Activated naive CD4-positive, alpha-beta T cell treated with anti-CD3 and anti-CD28 coated beads, Interleukin-2, amount 50 U/mL, for 72 hours (primary cell): ENCODE results near the gene GCH1. TPM values are rescaled to one million over a fixed set of nuclear protein-coding genes. Genes with fewer than 3 reads are reported as not detected.

ENCODE experiments used
- ATAC-seq, 2 donors: fragments of 150-1000 bp; cut with Tn5 transposase; 2 replicates each; pipeline ENCODE4 v1.10.0; 2021; ENCODE audit warnings: mild to moderate bottlenecking in 2 of 2, moderate library complexity in 2 of 2
- DNase-seq, 2 donors: peaks; one replicate each; pipeline ENCODE4 v3.0.0; 2021 to 2022; ENCODE audit warnings: low spot score in 2 of 2
- H3K27ac Mint-ChIP-seq, 2 donors: one replicate each; pipeline ENCODE4 v1.8.0; 2022; ENCODE audit warnings: mild to moderate bottlenecking in 2 of 2, mixed read lengths in 2 of 2
- H3K36me3 Mint-ChIP-seq, 2 donors: one replicate each; pipeline ENCODE4 v1.8.0; 2022; ENCODE audit warnings: mixed read lengths in 2 of 2
- H3K9me3 Mint-ChIP-seq, 2 donors: one replicate each; pipeline ENCODE4 v1.8.0; 2022; ENCODE audit warnings: mixed read lengths in 2 of 2
- total RNA-seq, 2 donors: library from RNA; stranded (reverse); gene quantifications; one replicate each; pipeline ENCODE4 v1.2.3, GENCODE V29; 2022

Gene GCH1
- total RNA-seq, 2 donors from 2014 or later: 36.1 to 52.3 TPM

DNA sequence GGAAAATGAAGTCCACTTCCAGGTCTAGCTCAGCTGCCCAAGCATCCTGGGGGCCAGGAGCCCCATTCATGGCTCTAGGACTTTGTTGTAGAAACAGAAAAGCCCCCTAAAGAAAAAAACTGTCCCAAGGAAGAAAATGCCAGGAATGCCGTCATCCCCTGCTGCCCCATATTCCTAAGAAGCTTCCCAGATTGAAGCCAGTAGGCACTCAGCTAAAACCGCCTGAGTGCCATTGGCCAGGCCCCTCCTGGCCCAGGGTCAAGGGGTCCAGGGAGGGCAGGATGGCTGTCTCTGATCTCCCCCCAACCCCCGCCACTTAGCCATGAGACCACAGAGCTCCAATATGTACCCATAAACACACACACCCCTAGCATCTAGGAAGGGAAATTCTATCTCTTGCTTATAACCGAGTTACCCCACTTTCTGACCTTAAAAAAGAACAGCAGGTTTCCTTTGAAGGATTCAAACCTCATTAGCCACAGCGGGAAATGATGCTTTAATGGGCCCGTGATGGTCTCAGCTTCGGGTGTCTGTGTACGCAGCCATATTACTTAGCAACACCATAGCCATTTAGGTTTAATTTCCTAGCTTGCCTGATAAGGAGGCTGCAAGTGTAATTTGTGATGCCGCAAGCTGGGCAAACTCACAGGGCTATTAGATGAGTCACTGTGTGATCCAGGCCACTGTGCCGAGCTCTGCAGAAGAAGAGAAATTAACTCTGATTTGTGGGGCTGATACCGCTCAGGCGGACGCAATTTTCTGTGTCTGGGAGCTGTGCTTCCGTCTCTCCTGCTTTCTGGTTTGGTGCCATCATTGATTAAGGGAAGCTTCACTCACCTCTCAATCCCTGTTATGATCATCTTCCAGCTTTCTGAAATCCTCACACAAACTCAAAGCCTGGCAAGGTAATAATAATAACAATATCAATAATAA, 84.2 kb downstream of the GCH1 start:
- Mint-ChIP-seq H3K36me3 (peaks cover 0 to under 1% of the 10 kb centered on the region in 2 donors), H3K9me3 (peaks cover 0 to 4% of the 10 kb centered on the region in 2 donors), H3K27ac (no peak overlapping the region)
- ATAC-seq (no peak), DNase-seq (no peak)

DNA sequence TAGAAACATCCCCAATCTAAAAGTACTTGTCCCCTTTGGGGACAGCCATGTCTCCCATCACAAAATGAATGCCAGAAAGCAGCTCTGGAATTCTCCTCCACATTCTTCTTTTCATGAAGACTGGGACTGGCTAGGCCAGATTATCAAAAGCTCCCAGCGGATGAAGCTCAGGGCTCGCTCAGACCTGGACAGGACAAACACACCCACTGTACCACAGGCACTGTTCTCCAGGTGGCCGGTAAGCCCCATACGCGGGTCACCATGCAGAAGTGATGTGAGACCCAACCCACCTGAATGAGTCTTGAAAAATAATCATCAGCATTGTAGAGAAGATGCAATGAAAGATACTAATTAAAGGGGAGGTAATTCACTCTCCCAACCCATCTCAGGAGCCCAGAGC, 85.1 kb downstream of the GCH1 start:
- H3K9me3 Mint-ChIP-seq: peaks cover 0 to 3% of the 10 kb centered on the region in 2 donors
- H3K36me3 Mint-ChIP-seq: no peaks in the 10 kb centered on the region
- DNase-seq (no peak), ATAC-seq (no peak)
- no peak overlapping the region for H3K27ac Mint-ChIP-seq

DNA sequence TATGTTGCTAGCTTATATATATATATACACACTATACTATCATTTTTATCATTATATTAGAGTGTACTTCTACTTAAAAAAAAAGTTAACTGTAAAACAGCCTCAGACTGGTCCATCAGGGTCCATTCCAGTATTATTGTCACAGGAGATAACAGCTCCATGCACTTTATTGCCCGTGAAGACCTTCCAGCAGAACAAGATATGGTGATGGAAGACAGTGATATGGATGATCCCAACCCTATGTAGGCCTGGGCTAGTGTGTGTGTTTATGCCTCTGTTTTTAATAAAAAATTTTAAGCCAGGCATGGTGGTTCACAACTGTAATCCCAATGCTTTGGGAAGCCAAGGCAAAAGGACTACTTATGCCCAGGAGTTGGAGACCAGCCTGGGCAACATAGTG, 86.2 kb downstream of the GCH1 start:
- ATAC-seq (no peak), DNase-seq (no peak)
- H3K27ac Mint-ChIP-seq: no peak overlapping the region
- no peaks in the 10 kb centered on the region for H3K36me3 Mint-ChIP-seq
- no peaks in the 10 kb centered on the region for H3K9me3 Mint-ChIP-seq

DNA sequence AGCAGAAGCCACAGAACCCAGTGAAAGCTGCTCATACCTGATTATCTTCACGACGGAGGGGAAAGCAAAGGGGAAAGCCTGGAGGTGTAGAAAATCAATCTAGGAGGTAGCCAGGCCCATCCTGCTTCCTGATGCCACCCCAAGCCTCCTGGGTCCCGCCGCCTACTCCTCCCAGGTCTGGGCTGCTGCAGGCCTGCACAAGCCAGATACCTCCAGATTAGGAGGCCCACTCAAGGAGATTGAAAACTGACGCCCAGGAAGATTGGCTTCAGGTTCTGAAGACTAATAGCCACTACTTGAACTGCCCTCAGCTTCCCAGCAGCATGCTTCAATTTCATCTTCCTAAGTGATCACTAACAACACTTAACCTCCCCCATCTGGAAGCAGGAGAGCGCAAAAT, 87.1 kb downstream of the GCH1 start:
- no peak for ATAC-seq
- H3K9me3 Mint-ChIP-seq: no peaks in the 10 kb centered on the region
- H3K36me3 Mint-ChIP-seq: no peaks in the 10 kb centered on the region
- H3K27ac Mint-ChIP-seq: peak overlapping the region; percentile 4 to 77
- DNase-seq: no peak

DNA sequence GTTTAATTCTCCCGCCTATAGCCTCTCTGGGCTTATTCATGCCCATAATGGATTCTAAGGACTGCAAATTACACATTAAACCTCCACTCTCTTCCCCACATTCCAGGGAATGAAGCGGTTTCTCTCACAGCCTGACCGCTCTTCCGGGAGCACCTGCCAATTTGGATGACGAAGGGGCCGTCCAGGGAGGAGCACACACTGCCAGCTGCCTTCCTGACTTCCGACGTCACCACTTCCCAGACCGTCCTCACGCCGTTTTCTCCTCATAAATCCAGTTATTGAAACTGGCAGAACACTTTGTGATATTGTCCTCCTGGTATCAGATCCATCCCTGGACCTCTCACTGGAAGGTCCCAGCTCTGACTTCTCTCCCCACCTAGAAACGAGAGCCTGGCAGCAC, 87.6 kb downstream of the GCH1 start:
- DNase-seq (no peak), ATAC-seq (no peak)
- Mint-ChIP-seq H3K27ac (peak overlapping the region; percentile 4 to 77), H3K36me3 (no peaks in the 10 kb centered on the region), H3K9me3 (no peaks in the 10 kb centered on the region)

DNA sequence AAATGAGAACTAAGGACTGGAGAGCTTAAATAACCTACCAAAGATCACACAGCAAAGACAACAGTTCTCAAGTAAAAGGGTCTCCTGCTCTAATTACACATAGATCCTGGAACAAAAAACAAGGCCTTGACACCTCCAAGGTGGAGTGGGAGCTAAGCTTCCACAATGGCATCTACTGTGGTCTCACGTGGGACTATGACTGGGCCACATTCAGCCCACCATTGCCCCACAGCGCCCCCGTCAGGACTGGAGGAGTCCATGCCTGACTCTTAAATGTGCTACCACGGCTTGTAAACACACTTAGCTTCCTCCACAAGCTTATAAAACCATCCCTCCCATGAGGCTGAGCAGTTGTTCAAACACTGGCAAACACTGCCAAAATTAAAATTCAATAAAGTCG, 88.5 kb downstream of the GCH1 start:
- H3K36me3 Mint-ChIP-seq: no peaks in the 10 kb centered on the region
- peak in 1 of 2 donors; percentile 68 for DNase-seq
- no peaks in the 10 kb centered on the region for H3K9me3 Mint-ChIP-seq
- no peak overlapping the region for H3K27ac Mint-ChIP-seq
- peak; percentile 28 to 47 for ATAC-seq

DNA sequence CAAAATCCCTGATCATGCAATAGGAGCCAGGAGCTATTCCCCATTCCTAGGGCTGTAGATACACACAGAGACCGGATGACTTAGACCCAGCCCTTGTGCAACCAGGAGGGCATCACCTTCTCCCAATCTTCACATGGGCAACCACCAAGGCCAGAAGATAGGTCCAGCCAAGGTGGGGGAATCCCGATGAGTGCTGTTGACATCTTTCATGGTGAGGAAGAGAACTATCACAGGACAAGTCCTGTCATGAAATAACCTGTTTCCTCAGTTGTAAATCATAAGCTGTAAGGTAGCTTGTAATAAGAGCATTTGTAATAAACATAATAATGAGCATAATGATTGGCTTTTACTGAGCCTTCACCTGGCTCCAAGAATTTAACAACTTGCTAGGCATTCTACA, 89.5 kb downstream of the GCH1 start:
- peak in 1 of 2 donors; percentile 39 for ATAC-seq
- Mint-ChIP-seq H3K27ac (no peak overlapping the region), H3K36me3 (no peaks in the 10 kb centered on the region)

DNA sequence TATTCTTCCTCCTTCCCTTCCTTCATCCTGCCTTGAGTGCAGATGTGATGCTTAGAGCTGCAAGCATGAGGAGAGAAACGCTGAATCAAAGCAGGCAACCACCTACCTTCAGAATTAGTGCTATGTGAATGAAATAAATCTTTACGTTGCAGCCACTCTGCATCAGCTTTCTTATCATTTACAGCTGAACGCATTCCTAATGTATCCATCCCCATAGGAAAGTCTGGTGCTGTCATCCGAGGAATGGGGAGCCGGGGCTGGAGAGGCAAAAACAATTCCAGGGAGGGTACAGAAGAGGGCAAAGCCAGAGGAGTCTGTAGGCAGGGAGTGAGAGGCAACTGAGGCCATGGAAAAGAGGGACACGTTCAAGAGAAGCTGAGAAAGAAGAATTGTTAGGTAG, 90.0 kb downstream of the GCH1 start:
- no peaks in the 10 kb centered on the region for H3K36me3 Mint-ChIP-seq
- H3K27ac Mint-ChIP-seq: no peak overlapping the region
- no peak for DNase-seq
- no peak for ATAC-seq
- H3K9me3 Mint-ChIP-seq: no peaks in the 10 kb centered on the region

More for the DNA sequence above, 89.5 kb downstream of the GCH1 start:
- DNase-seq: no peak
- no peaks in the 10 kb centered on the region for H3K9me3 Mint-ChIP-seq

DNA sequence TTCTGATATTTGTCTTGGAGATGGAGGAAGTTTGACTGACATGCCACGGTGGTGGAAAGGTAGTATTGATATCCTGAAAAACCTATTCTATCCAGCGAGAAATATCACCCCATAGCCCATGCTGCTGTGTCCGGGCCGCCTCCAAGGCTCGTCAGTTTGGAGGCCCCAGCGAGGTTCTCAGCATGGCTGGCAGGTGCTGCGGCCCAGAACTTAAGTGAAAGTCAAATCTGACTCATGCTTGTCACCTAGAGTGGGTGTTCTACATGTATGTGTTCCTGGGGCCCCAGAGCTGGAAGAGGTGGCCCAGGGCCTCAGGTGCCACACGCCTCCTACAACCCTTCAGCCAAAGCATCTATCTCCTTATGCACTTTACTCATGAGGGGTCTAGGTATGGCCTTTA, 92.9 kb downstream of the GCH1 start:
- ATAC-seq (peak in 1 of 2 donors; percentile 61), DNase-seq (no peak)
- Mint-ChIP-seq H3K27ac (no peak overlapping the region), H3K36me3 (no peaks in the 10 kb centered on the region), H3K9me3 (no peaks in the 10 kb centered on the region)

DNA sequence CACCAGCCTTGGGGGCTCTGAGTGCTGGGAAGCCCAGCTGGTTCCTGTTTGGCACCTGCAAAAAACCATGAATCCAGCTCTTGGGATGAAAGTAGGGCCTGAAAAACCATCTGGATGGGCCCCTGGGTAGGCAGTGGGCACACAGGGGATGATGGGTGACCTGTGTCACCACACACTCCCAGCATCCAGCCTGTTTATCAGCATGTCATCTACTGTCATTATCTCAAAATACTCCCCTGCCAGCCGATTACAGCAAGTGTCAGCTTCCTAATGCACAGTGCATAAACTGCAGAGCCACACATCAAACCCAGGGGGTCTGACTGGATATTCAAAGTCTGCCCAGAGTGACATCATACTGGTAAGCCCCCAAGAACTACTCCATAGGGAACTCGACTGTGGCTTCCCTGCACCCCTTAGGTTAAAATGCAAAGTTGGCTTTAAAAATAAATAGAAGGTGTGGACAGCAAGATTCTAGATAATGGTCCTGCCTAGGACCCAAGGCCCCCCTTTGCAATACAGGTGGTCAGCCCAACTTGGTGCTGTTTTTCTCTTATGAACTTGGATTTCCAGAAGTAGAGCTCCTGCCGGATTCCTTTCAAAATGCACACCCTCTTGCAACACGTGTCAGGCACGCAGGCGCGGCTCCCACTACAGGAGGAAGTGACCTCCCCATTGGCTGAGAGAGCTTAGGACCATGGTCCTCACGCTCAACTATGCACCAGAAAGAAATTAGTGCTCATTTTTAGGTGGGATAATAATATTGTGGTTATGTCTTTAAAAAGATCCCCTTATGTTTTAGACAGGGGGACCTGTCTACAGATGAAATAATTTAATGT, 94.1 kb downstream of the GCH1 start:
- Mint-ChIP-seq H3K36me3 (no peaks in the 10 kb centered on the region), H3K27ac (no peak overlapping the region), H3K9me3 (no peaks in the 10 kb centered on the region)
- no peak for DNase-seq
- no peak for ATAC-seq

DNA sequence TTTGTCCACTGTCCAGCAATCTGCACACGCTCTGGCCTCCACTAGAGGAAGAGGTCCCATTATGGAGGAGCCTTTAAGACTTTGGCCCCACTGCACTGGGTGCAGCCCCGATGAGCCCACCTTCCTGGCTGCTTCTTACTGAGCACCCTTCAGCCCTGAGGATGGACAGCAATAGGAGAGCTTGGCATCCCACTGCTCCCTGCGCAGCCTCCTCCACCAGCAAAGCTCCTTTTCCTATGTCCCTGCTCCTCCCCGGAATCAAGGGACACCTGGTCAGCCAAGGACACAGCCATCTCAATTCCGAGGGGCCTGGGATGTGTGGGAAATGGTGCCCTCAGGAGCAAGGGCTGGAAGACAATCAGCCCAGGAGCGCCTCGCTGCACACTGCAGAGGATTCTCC, 94.7 kb downstream of the GCH1 start:
- DNase-seq: no peak
- no peaks in the 10 kb centered on the region for H3K9me3 Mint-ChIP-seq
- H3K27ac Mint-ChIP-seq: no peak overlapping the region
- ATAC-seq: no peak
- no peaks in the 10 kb centered on the region for H3K36me3 Mint-ChIP-seq

DNA sequence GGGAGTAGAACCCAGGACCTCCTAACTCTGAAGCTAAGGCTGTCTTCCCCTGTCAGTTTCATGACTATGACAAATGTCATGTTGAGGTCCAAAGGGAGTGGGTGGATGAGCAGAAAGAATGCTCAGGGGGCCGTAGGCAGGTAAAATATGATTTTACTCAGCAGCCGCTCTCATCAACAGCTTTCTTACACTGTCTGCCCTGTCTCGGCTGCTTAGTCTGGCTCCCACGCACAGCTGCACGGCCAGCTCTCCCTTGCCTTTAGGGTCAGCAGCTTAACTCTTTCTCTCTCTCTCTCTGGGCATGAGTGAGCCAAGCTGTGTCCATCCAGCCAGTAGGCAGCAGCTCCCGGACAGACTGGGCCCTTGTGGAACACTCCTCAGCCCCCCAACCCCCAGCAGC, 95.2 kb downstream of the GCH1 start:
- DNase-seq (no peak), ATAC-seq (no peak)
- no peaks in the 10 kb centered on the region for H3K9me3 Mint-ChIP-seq
- H3K27ac Mint-ChIP-seq: no peak overlapping the region
- no peaks in the 10 kb centered on the region for H3K36me3 Mint-ChIP-seq

DNA sequence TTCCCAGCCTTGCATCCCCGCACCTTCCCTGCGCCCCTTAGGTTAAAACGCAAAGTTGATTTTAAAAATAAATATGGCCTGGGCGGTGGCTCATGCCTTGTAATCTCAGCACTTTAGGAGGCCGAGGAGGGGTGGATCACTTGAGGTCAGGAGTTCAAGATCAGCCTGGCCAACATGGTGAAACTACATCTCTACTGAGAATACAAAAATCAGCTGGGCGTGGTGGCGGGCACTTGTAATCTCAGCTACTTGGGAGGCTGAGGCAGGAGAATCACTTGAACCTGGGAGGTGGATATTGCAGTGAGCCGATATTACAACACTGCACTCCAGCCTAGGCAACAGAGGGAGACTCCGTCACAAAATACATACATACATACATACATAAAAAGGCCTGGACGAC, 96.0 kb downstream of the GCH1 start:
- H3K36me3 Mint-ChIP-seq: no peaks in the 10 kb centered on the region
- H3K27ac Mint-ChIP-seq: no peak overlapping the region
- no peak for DNase-seq
- no peak for ATAC-seq
- no peaks in the 10 kb centered on the region for H3K9me3 Mint-ChIP-seq

DNA sequence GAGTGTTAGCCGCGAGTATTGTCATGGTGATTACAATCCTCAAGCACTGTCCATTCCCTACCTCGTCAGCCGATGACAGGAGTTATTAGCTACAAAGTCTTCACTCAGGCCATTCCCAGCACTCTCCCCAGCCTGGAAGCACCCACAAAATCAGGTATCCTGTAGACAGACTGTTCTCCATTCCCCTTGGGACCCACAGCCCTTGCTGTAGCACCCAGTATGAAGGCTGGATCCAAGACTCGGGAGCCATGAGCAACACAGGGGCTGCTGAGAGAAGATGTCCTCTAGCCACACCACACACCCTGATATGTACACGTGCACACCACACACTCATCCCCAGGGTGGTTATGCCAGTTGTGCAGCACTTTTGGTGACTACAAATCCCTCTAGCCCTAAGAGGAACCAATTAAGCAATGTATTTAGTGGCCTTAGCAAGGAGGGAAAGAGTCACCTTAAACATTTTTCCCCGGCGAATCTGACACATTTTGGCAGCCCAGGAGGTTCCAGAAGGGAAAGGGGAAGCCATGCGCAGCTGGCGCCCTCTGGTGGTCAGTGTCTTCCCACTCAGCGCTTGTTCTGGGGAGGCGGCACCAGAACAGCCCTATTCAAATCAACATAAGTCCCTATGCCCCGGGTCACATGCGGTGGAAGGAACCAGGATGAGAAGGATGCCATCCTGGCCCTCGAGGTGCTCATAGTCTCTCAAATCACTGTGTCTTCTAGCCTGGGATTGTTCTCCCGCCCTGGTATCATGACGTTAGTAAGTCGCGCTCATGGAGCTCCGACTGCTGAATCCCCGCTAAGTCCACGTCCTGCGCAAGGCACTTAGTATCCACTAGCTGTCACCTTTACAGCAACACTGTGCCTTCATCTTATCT, 96.9 kb downstream of the GCH1 start:
- H3K27ac Mint-ChIP-seq: no peak overlapping the region
- no peaks in the 10 kb centered on the region for H3K9me3 Mint-ChIP-seq
- ATAC-seq (peak; percentile 86 to 87), DNase-seq (peak; percentile 63 to 85)
- no peaks in the 10 kb centered on the region for H3K36me3 Mint-ChIP-seq

DNA sequence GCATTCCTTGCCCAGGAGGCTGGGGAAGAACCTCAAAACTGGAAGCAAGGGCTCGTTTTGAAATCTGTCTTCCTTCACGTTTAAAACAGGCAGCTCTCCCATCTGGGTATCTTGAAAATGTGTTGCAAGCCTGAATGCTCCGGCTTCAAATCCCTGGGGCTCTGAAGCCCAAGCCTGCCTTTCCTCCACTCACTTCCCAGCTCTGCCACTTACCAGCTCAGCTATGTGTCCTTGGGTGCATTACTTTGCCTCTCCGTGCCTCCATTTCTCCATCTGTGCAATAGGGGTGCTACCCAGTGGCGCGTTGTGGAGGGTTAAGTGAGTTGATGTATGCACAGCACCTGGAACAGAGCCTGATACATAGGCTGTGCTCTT, 97.6 kb downstream of the GCH1 start:
- no peak overlapping the region for H3K27ac Mint-ChIP-seq
- DNase-seq (no peak), ATAC-seq (no peak)
- no peaks in the 10 kb centered on the region for H3K9me3 Mint-ChIP-seq
- H3K36me3 Mint-ChIP-seq: no peaks in the 10 kb centered on the region

DNA sequence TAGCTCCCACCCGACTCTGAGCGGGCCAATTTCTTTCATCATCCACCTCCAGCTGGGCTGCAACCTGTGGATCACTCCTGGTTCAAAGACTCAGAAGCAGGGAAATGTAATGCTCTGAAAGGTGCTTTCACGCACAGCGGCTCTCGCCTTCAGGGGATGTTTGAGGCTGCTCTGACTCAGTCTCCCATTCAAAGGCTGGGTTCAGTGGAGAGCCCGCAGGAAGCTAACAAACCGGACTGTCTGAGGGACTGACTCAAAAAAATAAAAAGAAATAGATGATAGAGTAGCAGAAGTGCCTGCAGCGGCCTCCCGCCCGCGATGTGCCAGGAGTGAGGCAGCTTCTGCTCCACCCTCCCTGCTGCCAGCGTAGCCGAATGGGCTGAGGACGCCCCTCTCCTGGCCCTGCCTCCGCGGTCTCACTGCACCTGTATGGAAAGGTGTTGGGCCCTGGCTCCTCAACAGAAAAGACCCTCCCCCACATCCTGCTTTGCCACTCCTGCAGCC, 98.0 kb downstream of the GCH1 start:
- H3K9me3 Mint-ChIP-seq: no peaks in the 10 kb centered on the region

More for the DNA sequence above, 98.0 kb downstream of the GCH1 start:
- ATAC-seq (no peak), DNase-seq (no peak)
- H3K27ac Mint-ChIP-seq: no peak overlapping the region
- H3K36me3 Mint-ChIP-seq: no peaks in the 10 kb centered on the region
